OCI-LY1 (cell line): ENCODE measurements around the gene GAS2L2.

ENCODE experiments used
- H2AFZ ChIP-seq: fragments of 200-600 bp; sonication (generic), shearing (Covaris generic); 2 replicates; pipeline ENCODE4 v1.6.0; 2014; ENCODE audit warnings: antibody characterized with exemption, mild to moderate bottlenecking, low read length
- H3F3A ChIP-seq: fragments of 200-600 bp; sonication (generic), shearing (Covaris generic); 2 replicates; pipeline ENCODE4 v1.6.0; 2014; ENCODE audit warnings: mild to moderate bottlenecking, antibody characterized with exemption, low read length, moderate library complexity; ENCODE audit not compliant: insufficient read depth
- H3K27ac ChIP-seq: fragments of 200-600 bp; sonication (generic); 2 replicates; pipeline ENCODE4 v1.5.1; 2014; ENCODE audit warnings: low read length, mixed run types, mild to moderate bottlenecking, low read depth; ENCODE audit not compliant: poor library complexity, severe bottlenecking
- H3K27me3 ChIP-seq: fragments of 200-600 bp; sonication (generic); 2 replicates; pipeline ENCODE4 v1.6.0; 2014; ENCODE audit warnings: antibody characterized with exemption, mild to moderate bottlenecking, low read length, moderate library complexity; ENCODE audit not compliant: insufficient read depth
- H3K36me3 ChIP-seq: fragments of 200-600 bp; sonication (generic); 2 replicates; pipeline ENCODE4 v1.6.1; 2014; ENCODE audit warnings: mild to moderate bottlenecking, antibody characterized with exemption, low read length, moderate library complexity, mixed read lengths; ENCODE audit not compliant: insufficient read depth
- H3K4me1 ChIP-seq: fragments of 200-600 bp; sonication (generic); 2 replicates; pipeline ENCODE4 v1.5.1; 2014; ENCODE audit warnings: mild to moderate bottlenecking, low read length, moderate library complexity; ENCODE audit not compliant: insufficient read depth, severe bottlenecking
- H3K4me2 ChIP-seq: fragments of 200-600 bp; sonication (generic), shearing (Covaris generic); 2 replicates; pipeline ENCODE4 v1.6.1; 2014; ENCODE audit warnings: low read length
- H3K4me3 ChIP-seq: fragments of 200-600 bp; sonication (generic); 2 replicates; pipeline ENCODE4 v1.5.1; 2014; ENCODE audit warnings: low read length, low read depth, mild to moderate bottlenecking, mixed read lengths; ENCODE audit not compliant: poor library complexity, severe bottlenecking
- H3K79me2 ChIP-seq: fragments of 200-600 bp; shearing (Covaris generic); 2 replicates; pipeline ENCODE4 v1.6.1; 2016; ENCODE audit warnings: mixed run types, low read length, mixed read lengths; ENCODE audit not compliant: insufficient read depth
- H3K9ac ChIP-seq: fragments of 200-600 bp; sonication (generic), shearing (Covaris generic); 2 replicates; pipeline ENCODE4 v1.6.1; 2014; ENCODE audit warnings: mild to moderate bottlenecking, low read length, mixed read lengths
- H3K9me2 ChIP-seq: fragments of 200-600 bp; sonication (generic), shearing (Covaris generic); 2 replicates; pipeline ENCODE4 v1.6.1; 2014; ENCODE audit warnings: low read depth, mild to moderate bottlenecking, low read length, mixed read lengths
- H3K9me3 ChIP-seq: fragments of 200-600 bp; shearing (Covaris generic); 2 replicates; pipeline ENCODE4 v1.6.1; 2014; ENCODE audit warnings: low read length, mixed read lengths
- H4K20me1 ChIP-seq: fragments of 200-600 bp; sonication (generic), shearing (Covaris generic); 2 replicates; pipeline ENCODE4 v1.6.0; 2016; ENCODE audit warnings: mild to moderate bottlenecking, low read length; ENCODE audit not compliant: insufficient read depth
- CTCF ChIP-seq: fragments of 200-600 bp; sonication (generic), shearing (Covaris generic); IDR thresholded peaks from 2 replicates; pipeline ENCODE4 v1.5.1; 2017; ENCODE audit warnings: mild to moderate bottlenecking, antibody characterized with exemption, low read length, moderate library complexity, mixed read lengths
- EZH2 ChIP-seq: fragments of 200-600 bp; sonication (generic), shearing (Covaris generic); IDR thresholded peaks from 2 replicates; pipeline ENCODE4 v1.8.0; 2017; ENCODE audit warnings: borderline replicate concordance, mixed run types, mild to moderate bottlenecking, antibody characterized with exemption, low read length, moderate library complexity, mixed read lengths

Gene GAS2L2

DNA sequence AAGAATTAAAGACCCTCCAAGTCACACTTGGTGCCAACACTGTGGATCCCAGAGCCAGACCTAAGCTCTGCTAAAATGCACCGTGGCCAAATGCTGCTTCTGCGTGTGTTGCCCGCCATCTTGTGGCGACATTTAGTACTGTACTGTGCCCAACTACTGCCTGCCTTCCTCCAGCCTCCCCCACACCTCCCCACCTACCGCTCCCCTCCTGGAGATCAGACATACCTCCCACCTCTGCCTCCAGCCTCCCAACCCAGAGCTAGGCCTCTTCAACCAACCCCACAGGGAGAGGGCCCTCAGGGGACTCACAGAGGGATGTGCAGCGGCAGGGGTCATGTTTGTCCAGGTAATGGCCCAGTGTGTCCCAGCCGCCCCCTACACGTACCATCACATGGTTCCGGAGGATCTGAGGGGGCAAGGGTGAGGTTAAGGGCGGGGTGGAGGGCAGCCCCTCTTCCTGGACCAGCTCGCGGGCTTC lies 5.5 kb downstream of the GAS2L2 start:
- no peak overlapping the region for H3K4me2 ChIP-seq
- H4K20me1 ChIP-seq = no peaks in the 10 kb centered on the region
- H3F3A ChIP-seq = no peaks in the 10 kb centered on the region
- H3K36me3 ChIP-seq = no peaks in the 10 kb centered on the region
- H3K4me3 ChIP-seq = no peak overlapping the region
- H2AFZ ChIP-seq = no peak overlapping the region
- H3K4me1 ChIP-seq = peaks cover 9% of the 10 kb centered on the region
- H3K9me2 ChIP-seq = no peaks in the 10 kb centered on the region
- H3K79me2 ChIP-seq = no peaks in the 10 kb centered on the region
- no peaks in the 10 kb centered on the region for H3K9me3 ChIP-seq
- H3K27ac ChIP-seq = no peak overlapping the region
- TF ChIP-seq EZH2 (no peak), CTCF (peak; percentile 85)
- H3K9ac ChIP-seq = no peak overlapping the region
- H3K27me3 ChIP-seq = peaks cover 13% of the 10 kb centered on the region

GRCh38 chr17:35745749-35746320 lies 7.2 kb downstream of the GAS2L2 start:
- Histone ChIP-seq H3K79me2 (no peaks in the 10 kb centered on the region), H3K27ac (no peak overlapping the region), H2AFZ (no peak overlapping the region), H3K27me3 (peaks cover 7% of the 10 kb centered on the region), H3K9ac (no peak overlapping the region), H3K4me3 (no peak overlapping the region), H4K20me1 (no peaks in the 10 kb centered on the region), H3K4me1 (peaks cover 9% of the 10 kb centered on the region), H3K9me3 (no peaks in the 10 kb centered on the region), H3K4me2 (no peak overlapping the region), H3K9me2 (no peaks in the 10 kb centered on the region), H3F3A (no peaks in the 10 kb centered on the region), H3K36me3 (no peaks in the 10 kb centered on the region)
- TF ChIP-seq CTCF (no peak), EZH2 (no peak)

- H3K4me2 ChIP-seq = no peak overlapping the region
- H3K27me3 ChIP-seq = peaks cover 6% of the 10 kb centered on the region; the same call in 1 of the 2 replicates
- H3K4me1 ChIP-seq = peaks cover 8% of the 10 kb centered on the region
- H4K20me1 ChIP-seq = no peaks in the 10 kb centered on the region
- H3K4me3 ChIP-seq = no peak overlapping the region
- H3K36me3 ChIP-seq = no peaks in the 10 kb centered on the region
- no peak overlapping the region for H3K27ac ChIP-seq
- TF ChIP-seq EZH2 (no peak), CTCF (no peak)
- no peak overlapping the region for H3K9ac ChIP-seq
- H3K9me2 ChIP-seq = no peaks in the 10 kb centered on the region
- no peaks in the 10 kb centered on the region for H3K9me3 ChIP-seq
- H3K79me2 ChIP-seq = no peaks in the 10 kb centered on the region
- no peaks in the 10 kb centered on the region for H3F3A ChIP-seq
- H2AFZ ChIP-seq = no peak overlapping the region
Measured at GRCh38 chr17:35745246-35745645, 7.8 kb downstream of the GAS2L2 start.
